Measurements from ENCODE around the gene THNSL1. TPM values are rescaled to one million over a fixed set of nuclear protein-coding genes. Genes with fewer than 3 reads are reported as not detected.

THNSL1 gene
- total RNA-seq, 1 experiment from 2014 or later = 4.2 TPM

DNA sequence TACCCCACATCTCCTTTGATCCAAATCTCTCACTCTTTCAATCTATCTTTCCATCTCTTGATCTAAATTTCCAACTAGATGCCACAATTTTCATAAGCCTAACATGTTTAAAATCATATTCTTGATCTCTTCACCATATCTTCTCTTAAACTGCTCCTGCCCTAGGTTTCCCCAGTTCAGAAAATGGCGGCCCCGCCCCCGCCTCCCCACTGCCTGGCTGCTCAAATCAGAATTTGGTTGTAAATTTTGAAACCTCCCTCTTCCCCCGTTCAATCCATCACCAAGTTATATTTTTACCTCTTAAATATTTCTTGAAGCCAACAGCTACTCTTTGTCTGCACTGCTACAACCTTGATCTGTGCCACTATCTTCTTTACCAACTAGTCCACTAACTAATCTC is 36.7 kb upstream of the THNSL1 start:
- no peak overlapping the region for H3K4ac ChIP-seq (ENCODE audit: low read depth, low read length)
- H3K9me3 ChIP-seq (ENCODE audit: control insufficient read depth, low read depth, low read length) = no peaks in the 10 kb centered on the region
- H2BK5ac ChIP-seq (ENCODE audit: insufficient read length, low read length) = no peak overlapping the region
- H3K23me2 ChIP-seq (ENCODE audit: insufficient read length, low read depth, low read length, poor library complexity, severe bottlenecking) = no peaks in the 10 kb centered on the region
- H3K79me1 ChIP-seq (ENCODE audit: insufficient read depth, low read depth, low read length, poor library complexity, severe bottlenecking) = no peaks in the 10 kb centered on the region
- no peaks in the 10 kb centered on the region for H3K27me3 Mint-ChIP-seq (ENCODE audit: low read depth)
- no peak overlapping the region for H2AK5ac ChIP-seq (ENCODE audit: insufficient read length, low read length)
- H4K20me1 ChIP-seq (ENCODE audit: control insufficient read depth, insufficient read depth, insufficient read length) = no peaks in the 10 kb centered on the region
- H3K18ac ChIP-seq (ENCODE audit: insufficient read length, low read depth, low read length) = no peak overlapping the region
- no peak overlapping the region for H2BK120ac ChIP-seq (ENCODE audit: low read depth, low read length, poor library complexity, severe bottlenecking)
- H3K23ac ChIP-seq (ENCODE audit: insufficient read length, low read depth, low read length) = no peak overlapping the region
- no peaks in the 10 kb centered on the region for H3K79me2 ChIP-seq (ENCODE audit: insufficient read depth, low read length)
- H4K91ac ChIP-seq (ENCODE audit: insufficient read length, low read depth, low read length) = no peak overlapping the region
- no peak overlapping the region for H2BK15ac ChIP-seq (ENCODE audit: low read depth, low read length)
- no peak for DNase-seq
- no peak for TF ChIP-seq CTCF (conservative IDR thresholded peaks at IDR 0.05)
- no peak overlapping the region for H2BK12ac ChIP-seq (ENCODE audit: insufficient read length, low read depth, low read length)
- H2AFZ ChIP-seq (ENCODE audit: low read length) = no peak overlapping the region
- no peak overlapping the region for H3K56ac ChIP-seq (ENCODE audit: insufficient read length, low read depth, low read length)
- no peak overlapping the region for H3K4me2 ChIP-seq (ENCODE audit: insufficient read depth, insufficient read length, low read length)
- H3K27ac Mint-ChIP-seq = no peak overlapping the region
- no peak overlapping the region for H3K9ac ChIP-seq (ENCODE audit: extremely low read depth, insufficient read length, low read length)
- no peak overlapping the region for H3K27ac ChIP-seq (ENCODE audit: insufficient read length, low read depth, low read length)
- H3K14ac ChIP-seq (ENCODE audit: insufficient read depth, low read length) = no peak overlapping the region
- no peaks in the 10 kb centered on the region for H3K36me3 Mint-ChIP-seq (ENCODE audit: insufficient read depth in 1 of 3, low read depth in 3 of 3)
- H4K5ac ChIP-seq (ENCODE audit: insufficient read length, low read depth, low read length) = no peak overlapping the region
- no peaks in the 10 kb centered on the region for H3K4me1 ChIP-seq (ENCODE audit: insufficient read depth, low read length)
- no CpG with 5 or more reads among the region's 4 CpGs for WGBS (ENCODE audit: extremely low coverage, insufficient read length, low lambda C conversion rate)
- H4K8ac ChIP-seq (replicated peaks; ENCODE audit: insufficient read length, low read depth, low read length) = no peak overlapping the region
- H3K27me3 ChIP-seq (ENCODE audit: insufficient read depth, low read length) = no peaks in the 10 kb centered on the region
- H3K4me3 Mint-ChIP-seq = no peak overlapping the region
- H2BK20ac ChIP-seq (ENCODE audit: low read depth, low read length, poor library complexity, severe bottlenecking) = no peak overlapping the region
- peaks cover 3 to 10% of the 10 kb centered on the region in 2 experiments for H3K4me1 Mint-ChIP-seq
- H3T11ph ChIP-seq (ENCODE audit: low read length) = no peak overlapping the region
- no peaks in the 10 kb centered on the region; a peak in 1 of 5 replicates for H3K9me3 Mint-ChIP-seq

Measured in H9 (cell line).